PC-3 (cell line): ENCODE data around the gene TAS2R38.

Source experiments
- EZH2 ChIP-seq: fragments of 300-600 bp; sonication (generic); IDR thresholded peaks from one replicate; pipeline ENCODE4 v1.6.1; 2017; ENCODE audit warnings: antibody characterized with exemption, mild to moderate bottlenecking, low read length; ENCODE audit not compliant: unreplicated experiment
- EZH2phosphoT487 ChIP-seq: fragments of 300-600 bp; sonication (generic); IDR thresholded peaks from 2 replicates; pipeline ENCODE4 v1.6.1; 2018; ENCODE audit warnings: mild to moderate bottlenecking, antibody characterized with exemption, low read length, borderline replicate concordance
- TF ChIP-seq, protein P1 (sequence below): fragments of 300-600 bp; sonication (generic); conservative IDR thresholded peaks from 2 replicates; pipeline ENCODE4 v1.5.1; 2017; ENCODE audit warnings: antibody characterized with exemption, low read depth, mild to moderate bottlenecking, low read length

- TF ChIP-seq, protein P1, sequence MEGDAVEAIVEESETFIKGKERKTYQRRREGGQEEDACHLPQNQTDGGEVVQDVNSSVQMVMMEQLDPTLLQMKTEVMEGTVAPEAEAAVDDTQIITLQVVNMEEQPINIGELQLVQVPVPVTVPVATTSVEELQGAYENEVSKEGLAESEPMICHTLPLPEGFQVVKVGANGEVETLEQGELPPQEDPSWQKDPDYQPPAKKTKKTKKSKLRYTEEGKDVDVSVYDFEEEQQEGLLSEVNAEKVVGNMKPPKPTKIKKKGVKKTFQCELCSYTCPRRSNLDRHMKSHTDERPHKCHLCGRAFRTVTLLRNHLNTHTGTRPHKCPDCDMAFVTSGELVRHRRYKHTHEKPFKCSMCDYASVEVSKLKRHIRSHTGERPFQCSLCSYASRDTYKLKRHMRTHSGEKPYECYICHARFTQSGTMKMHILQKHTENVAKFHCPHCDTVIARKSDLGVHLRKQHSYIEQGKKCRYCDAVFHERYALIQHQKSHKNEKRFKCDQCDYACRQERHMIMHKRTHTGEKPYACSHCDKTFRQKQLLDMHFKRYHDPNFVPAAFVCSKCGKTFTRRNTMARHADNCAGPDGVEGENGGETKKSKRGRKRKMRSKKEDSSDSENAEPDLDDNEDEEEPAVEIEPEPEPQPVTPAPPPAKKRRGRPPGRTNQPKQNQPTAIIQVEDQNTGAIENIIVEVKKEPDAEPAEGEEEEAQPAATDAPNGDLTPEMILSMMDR: no peak
- TF ChIP-seq EZH2phosphoT487 (no peak), EZH2 (no peak)
These were observed 43.9 kb upstream of the TAS2R38 start for GRCh38 chr7:142017451-142017850.
